Right atrium auricular region (tissue), 2 donors: Measurements from ENCODE around the gene NR6A1. TPM values are rescaled to one million over a fixed set of nuclear protein-coding genes. Genes with fewer than 3 reads are reported as not detected.

Experiments
- DNase-seq: peaks from one replicate; pipeline ENCODE4 v3.0.0-alpha.2; 2019; ENCODE audit warnings: low spot score
- H3K27ac ChIP-seq, 2 donors: fragments of 200-600 bp; sonication (generic); 1 replicate in 1 of 2; 2 replicates in 1 of 2; pipeline ENCODE4 v1.5.1; 2016 to 2019
- H3K27me3 ChIP-seq, 2 donors: fragments of 200-600 bp; sonication (generic); one replicate each; pipeline versions ENCODE4 v1.5.1 to v1.6.0; 2017 to 2019
- H3K36me3 ChIP-seq: fragments of 200-600 bp; sonication (generic); one replicate; pipeline ENCODE4 v1.5.1; 2016
- H3K4me1 ChIP-seq, 2 donors: fragments of 200-600 bp; sonication (generic); one replicate each; pipeline versions ENCODE4 v1.5.1 to v1.6.0; 2017 to 2019
- H3K4me3 ChIP-seq, 2 donors: fragments of 200-600 bp; sonication (generic); 1 replicate in 1 of 2; 2 replicates in 1 of 2; pipeline ENCODE4 v1.5.1; 2017 to 2019; ENCODE audit warnings: mild to moderate bottlenecking in 1 of 2, moderate library complexity in 1 of 2
- H3K9me3 ChIP-seq, 2 donors: fragments of 200-600 bp; sonication (generic); one replicate each; pipeline ENCODE4 v1.5.1; 2019
- CTCF ChIP-seq, 2 donors: fragments of 200-600 bp; sonication (generic); IDR thresholded peaks; one replicate each; pipeline ENCODE4 v1.5.1; 2019; ENCODE audit warnings: antibody characterized with exemption in 2 of 2
- total RNA-seq, 2 donors: library from RNA; depleted of rRNA; stranded (reverse); fragments of >200 nt; gene quantifications; one replicate each; pipeline ENCODE4 v1.1.0, GENCODE V29; 2016

NR6A1 gene
- total RNA-seq, 2 donors from 2014 or later = 1.9 to 2.6 TPM

- H3K27ac ChIP-seq = no peak overlapping the region
Measured at GRCh38 chr9:124673063-124673462, 98.0 kb downstream of the NR6A1 start.

DNA sequence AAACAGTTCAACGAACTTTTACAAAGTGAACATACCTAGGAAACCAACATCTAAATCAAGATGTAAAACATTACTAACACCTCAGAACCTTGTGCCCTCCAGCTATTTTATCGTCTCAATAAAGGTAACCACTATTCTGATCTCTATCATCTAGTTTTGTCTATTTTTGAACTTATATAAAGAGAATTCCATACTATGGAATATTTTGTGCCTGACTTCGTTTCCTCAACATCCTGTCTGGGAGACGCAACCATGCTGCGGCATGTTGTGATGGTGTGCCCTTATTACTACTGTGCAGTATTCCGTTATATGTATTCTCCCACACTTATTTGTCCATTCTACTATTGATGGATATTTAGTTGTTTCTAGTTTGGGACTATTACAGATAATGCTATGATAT lies 99.2 kb downstream of the NR6A1 start:
- Histone ChIP-seq H3K36me3 (no peaks in the 10 kb centered on the region), H3K27ac (no peak overlapping the region), H3K4me1 (peaks cover 0 to 12% of the 10 kb centered on the region in 2 donors), H3K4me3 (no peak overlapping the region), H3K9me3 (no peaks in the 10 kb centered on the region), H3K27me3 (no peaks in the 10 kb centered on the region)
- no peak for DNase-seq
- no peak for TF ChIP-seq CTCF (IDR thresholded peaks at IDR 0.05)

More at GRCh38 chr9:124673063-124673462, 98.0 kb downstream of the NR6A1 start:
- no peak for TF ChIP-seq CTCF (IDR thresholded peaks at IDR 0.05)
- Histone ChIP-seq H3K27me3 (no peaks in the 10 kb centered on the region), H3K4me1 (peaks cover 0 to 12% of the 10 kb centered on the region in 2 donors), H3K9me3 (no peaks in the 10 kb centered on the region), H3K36me3 (no peaks in the 10 kb centered on the region), H3K4me3 (no peak overlapping the region)
- no peak for DNase-seq

GRCh38 chr9:124666642-124667041 lies 104.5 kb downstream of the NR6A1 start:
- Histone ChIP-seq H3K27ac (no peak overlapping the region), H3K27me3 (no peaks in the 10 kb centered on the region), H3K36me3 (no peaks in the 10 kb centered on the region), H3K4me1 (no peaks in the 10 kb centered on the region), H3K9me3 (no peaks in the 10 kb centered on the region), H3K4me3 (no peak overlapping the region)
- TF ChIP-seq CTCF (IDR thresholded peaks at IDR 0.05) = no peak
- no peak for DNase-seq

GRCh38 chr9:124665391-124666058 lies 105.6 kb downstream of the NR6A1 start:
- Histone ChIP-seq H3K9me3 (no peaks in the 10 kb centered on the region), H3K27me3 (no peaks in the 10 kb centered on the region), H3K4me1 (peaks cover 0 to 7% of the 10 kb centered on the region in 2 donors), H3K27ac (no peak overlapping the region), H3K36me3 (no peaks in the 10 kb centered on the region), H3K4me3 (no peak overlapping the region)
- no peak for TF ChIP-seq CTCF (IDR thresholded peaks at IDR 0.05)
- no peak for DNase-seq

DNA sequence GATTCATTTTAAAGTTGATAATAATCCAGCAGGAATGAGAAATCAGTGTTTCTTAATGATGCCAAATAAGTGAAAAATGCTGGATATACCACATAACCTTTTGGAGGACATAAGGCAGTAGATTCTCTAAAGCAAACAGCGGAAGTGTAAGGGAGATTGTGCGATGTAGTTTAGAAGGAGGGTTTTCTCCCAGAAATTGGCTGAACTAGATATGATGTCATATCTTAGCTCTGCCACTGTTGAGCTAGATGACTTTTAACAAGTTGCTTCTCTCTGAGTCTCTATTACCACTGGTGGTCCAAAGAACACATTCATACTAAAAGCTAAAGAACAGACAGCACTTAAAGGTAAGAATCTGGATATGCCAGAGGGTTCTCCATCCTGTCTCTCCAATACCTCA lies 107.0 kb downstream of the NR6A1 start:
- Histone ChIP-seq H3K4me3 (no peak overlapping the region), H3K9me3 (no peaks in the 10 kb centered on the region), H3K27me3 (no peaks in the 10 kb centered on the region), H3K36me3 (no peaks in the 10 kb centered on the region), H3K4me1 (peaks cover 0 to 15% of the 10 kb centered on the region in 2 donors), H3K27ac (no peak overlapping the region)
- DNase-seq = no peak
- TF ChIP-seq CTCF (IDR thresholded peaks at IDR 0.05) = no peak
